Liver (tissue), 9 donors: ENCODE data around the gene DGCR8. TPM values are rescaled to one million over a fixed set of nuclear protein-coding genes. Genes with fewer than 3 reads are reported as not detected.

Experiments
- DNase-seq: peaks from one replicate; pipeline ENCODE4 v3.0.0-alpha.2; 2017; ENCODE audit warnings: low spot score
- H3K27ac ChIP-seq, 2 donors: one replicate each; pipeline ENCODE4 v1.7.0; 2013; ENCODE audit warnings: inconsistent platforms in 2 of 2, low read length in 2 of 2, control low read depth in 1 of 2, low read depth in 1 of 2, mild to moderate bottlenecking in 1 of 2
- H3K27me3 ChIP-seq, 4 donors: one replicate each; pipeline versions ENCODE4 v1.6.1 to v1.7.0; 2013; ENCODE audit warnings: low read length in 3 of 4, inconsistent platforms in 1 of 4, mild to moderate bottlenecking in 1 of 4, moderate library complexity in 1 of 4; ENCODE audit not compliant: control insufficient read depth in 4 of 4, insufficient read depth in 4 of 4
- H3K36me3 ChIP-seq, 4 donors: one replicate each; pipeline versions ENCODE4 v1.6.1 to v1.7.0; 2013; ENCODE audit warnings: low read length in 3 of 4, mild to moderate bottlenecking in 3 of 4, low read depth in 1 of 4, moderate library complexity in 1 of 4; ENCODE audit not compliant: control insufficient read depth in 4 of 4, insufficient read depth in 3 of 4
- H3K4me1 ChIP-seq, 4 donors: one replicate each; pipeline versions ENCODE4 v1.6.1 to v1.7.0; 2013; ENCODE audit warnings: low read length in 3 of 4, mild to moderate bottlenecking in 3 of 4, moderate library complexity in 1 of 4; ENCODE audit not compliant: control insufficient read depth in 4 of 4, insufficient read depth in 4 of 4
- H3K4me3 ChIP-seq, 3 donors: one replicate each; pipeline versions ENCODE4 v1.6.1 to v1.7.0; 2013; ENCODE audit warnings: low read length in 3 of 3, control low read depth in 1 of 3, low read depth in 1 of 3, mild to moderate bottlenecking in 1 of 3
- H3K9ac ChIP-seq, 2 donors: one replicate each; pipeline ENCODE4 v1.7.0; 2013; ENCODE audit warnings: low read length in 2 of 2, mild to moderate bottlenecking in 2 of 2, moderate library complexity in 2 of 2, control low read depth in 1 of 2, low read depth in 1 of 2
- H3K9me3 ChIP-seq, 4 donors: one replicate each; pipeline versions ENCODE4 v1.6.1 to v1.7.0; 2013; ENCODE audit warnings: low read length in 3 of 4; ENCODE audit not compliant: control insufficient read depth in 4 of 4
- ATF3 ChIP-seq: IDR thresholded peaks from 2 replicates; pipeline ENCODE4 v1.6.1; 2016; ENCODE audit warnings: antibody characterized with exemption
- EGR1 ChIP-seq, 2 donors: IDR thresholded peaks; 2 replicates each; pipeline ENCODE4 v1.6.1; 2016 to 2018; ENCODE audit warnings: antibody characterized with exemption in 2 of 2, low read depth in 2 of 2
- FOXA2 ChIP-seq: IDR thresholded peaks from 2 replicates; pipeline ENCODE4 v1.6.1; 2016; ENCODE audit warnings: antibody characterized with exemption
- GABPA ChIP-seq, 2 donors: IDR thresholded peaks in 1 of 2; conservative IDR thresholded peaks in 1 of 2; 2 replicates each; pipeline ENCODE4 v1.6.1; 2016; ENCODE audit warnings: antibody characterized with exemption in 2 of 2, mild to moderate bottlenecking in 1 of 2, moderate library complexity in 1 of 2
- HNF4A ChIP-seq, 2 donors: conservative IDR thresholded peaks; 2 replicates each; pipeline ENCODE4 v1.6.1; 2016; ENCODE audit warnings: antibody characterized with exemption in 2 of 2, mild to moderate bottlenecking in 2 of 2
- JUND ChIP-seq, 2 donors: IDR thresholded peaks; 2 replicates each; pipeline ENCODE4 v1.6.1; 2016; ENCODE audit warnings: antibody characterized with exemption in 2 of 2
- MAX ChIP-seq: IDR thresholded peaks from 2 replicates; pipeline ENCODE4 v1.6.1; 2016; ENCODE audit warnings: antibody characterized with exemption
- RAD21 ChIP-seq, 2 donors: IDR thresholded peaks; 2 replicates each; pipeline ENCODE4 v1.6.1; 2016; ENCODE audit warnings: antibody characterized with exemption in 2 of 2, mild to moderate bottlenecking in 2 of 2
- REST ChIP-seq: IDR thresholded peaks from 2 replicates; pipeline ENCODE4 v1.6.1; 2016; ENCODE audit warnings: antibody characterized with exemption, mild to moderate bottlenecking
- TAF1 ChIP-seq: conservative IDR thresholded peaks from 2 replicates; pipeline ENCODE4 v1.6.1; 2016; ENCODE audit warnings: antibody characterized with exemption, mild to moderate bottlenecking
- YY1 ChIP-seq: IDR thresholded peaks from 2 replicates; pipeline ENCODE4 v1.6.1; 2016; ENCODE audit warnings: antibody characterized with exemption, mild to moderate bottlenecking
- ZBTB33 ChIP-seq: IDR thresholded peaks from 2 replicates; pipeline ENCODE4 v1.6.1; 2016; ENCODE audit warnings: antibody characterized with exemption
- WGBS: extraction: QIAGEN DNeasy Blood & Tissue Kit; methylation state at CpG from one replicate; pipeline ENCODE4 v1.1.7; 2013; 5-methylcytosine and 5-hydroxymethylcytosine counted together
- polyA plus RNA-seq, 2 donors: library from polyadenylated mRNA; stranded (reverse) in 1 of 2; unstranded in 1 of 2; fragments of 200-250 nt in 1 of 2; fragments of >200 nt in 1 of 2; fragmentation: Nextera tagmentation in 1 of 2; extraction: Ambion mirVana in 1 of 2; gene quantifications; one replicate each; pipeline versions ENCODE4 v1.2.1 to v1.2.3, GENCODE V29; 2013 to 2015
- total RNA-seq, 2 donors: library from RNA; depleted of rRNA; stranded (reverse); fragments of >200 nt; gene quantifications; one replicate each; pipeline ENCODE4 v1.2.3, GENCODE V29; 2014
- donor health status: healthy.
- donor health status: healthy.
- donor health status: healthy.
- donor health status: healthy.
- donor health status: healthy.

Gene DGCR8
- total and polyA plus RNA-seq, 4 donors: 7.9 to 27.1 (median 15.8) TPM

- Histone ChIP-seq H3K36me3 (peaks cover 21 to 57% (median 38%) of the 10 kb centered on the region in 4 donors), H3K27ac (peak overlapping the region; percentile 92), H3K4me1 (peaks cover 12 to 29% (median 20%) of the 10 kb centered on the region in 4 donors), H3K4me3 (no peak overlapping the region), H3K9ac (peak overlapping the region; percentile 15 to 63), H3K9me3 (no peaks in the 10 kb centered on the region), H3K27me3 (no peaks in the 10 kb centered on the region)
- no peak for DNase-seq
- 66% methylated on average over 15 of the region's 15 CpGs for WGBS
- no peak for TF ChIP-seq YY1
These were observed 14.3 kb downstream of the DGCR8 start for GRCh38 chr22:20094197-20094807.

- Histone ChIP-seq H3K4me1 (peaks cover 12 to 29% (median 20%) of the 10 kb centered on the region in 4 donors), H3K27me3 (no peaks in the 10 kb centered on the region), H3K4me3 (no peak overlapping the region), H3K9me3 (no peaks in the 10 kb centered on the region), H3K27ac (no peak overlapping the region), H3K36me3 (peaks cover 16 to 45% (median 29%) of the 10 kb centered on the region in 4 donors), H3K9ac (no peak overlapping the region)
- no peak for DNase-seq
- WGBS: 82% methylated on average over 4 of the region's 4 CpGs
- TF ChIP-seq FOXA2: no peak
- TF ChIP-seq ZBTB33: no peak
- TF ChIP-seq EGR1 (IDR thresholded peaks at IDR 0.05; ENCODE audit: low read depth in 2 of 2): no peak
- no peak for TF ChIP-seq TAF1
- no peak for TF ChIP-seq YY1
These were observed 15.5 kb downstream of the DGCR8 start for GRCh38 chr22:20095521-20095920.

- H3K9ac ChIP-seq: no peak overlapping the region
- H3K4me1 ChIP-seq: peaks cover 12 to 33% (median 25%) of the 10 kb centered on the region in 4 donors
- H3K27me3 ChIP-seq: no peaks in the 10 kb centered on the region
- H3K4me3 ChIP-seq: no peak overlapping the region
- no peak for DNase-seq
- H3K27ac ChIP-seq: no peak overlapping the region
- WGBS: over 99% methylated on average over 2 of the region's 2 CpGs
- H3K9me3 ChIP-seq: no peaks in the 10 kb centered on the region
- TF ChIP-seq HNF4A (conservative IDR thresholded peaks at IDR 0.05) (no peak), MAX (no peak), FOXA2 (no peak)
- H3K36me3 ChIP-seq: peaks cover 11 to 36% (median 20%) of the 10 kb centered on the region in 4 donors
These were observed 16.8 kb downstream of the DGCR8 start for GRCh38 chr22:20096574-20097420.

- peaks cover 5 to 23% (median 15%) of the 10 kb centered on the region in 4 donors for H3K4me1 ChIP-seq
- H3K36me3 ChIP-seq: peaks cover 6 to 28% (median 17%) of the 10 kb centered on the region in 4 donors
- H3K27ac ChIP-seq: no peak overlapping the region
- H3K27me3 ChIP-seq: no peaks in the 10 kb centered on the region
- WGBS: 97% methylated on average over 6 of the region's 6 CpGs
- no peak overlapping the region for H3K9ac ChIP-seq
- no peak overlapping the region for H3K4me3 ChIP-seq
- DNase-seq: no peak
- no peaks in the 10 kb centered on the region for H3K9me3 ChIP-seq
- TF ChIP-seq REST (no peak), HNF4A (conservative IDR thresholded peaks at IDR 0.05) (no peak), ATF3 (no peak), GABPA (IDR thresholded peaks at IDR 0.05 in 1 of 2, conservative IDR thresholded peaks at IDR 0.05 in 1 of 2) (no peak), EGR1 (IDR thresholded peaks at IDR 0.05; ENCODE audit: low read depth in 2 of 2) (no peak), RAD21 (IDR thresholded peaks at IDR 0.05) (no peak), YY1 (no peak), JUND (IDR thresholded peaks at IDR 0.05) (no peak), MAX (no peak)
These were observed 19.2 kb downstream of the DGCR8 start for GRCh38 chr22:20099099-20099711.
